Epidermal melanocyte (primary cell): ENCODE data around the gene DNAJA3.
A peak's percentile ranks its signal among the peaks of the same experiment; 100 is the strongest.

Experiments
- DNase-seq: peaks from one replicate; pipeline ENCODE4 v3.0.0; 2011; ENCODE audit warnings: low spot score; ENCODE audit not compliant: insufficient read length

DNAJA3 gene

DNA sequence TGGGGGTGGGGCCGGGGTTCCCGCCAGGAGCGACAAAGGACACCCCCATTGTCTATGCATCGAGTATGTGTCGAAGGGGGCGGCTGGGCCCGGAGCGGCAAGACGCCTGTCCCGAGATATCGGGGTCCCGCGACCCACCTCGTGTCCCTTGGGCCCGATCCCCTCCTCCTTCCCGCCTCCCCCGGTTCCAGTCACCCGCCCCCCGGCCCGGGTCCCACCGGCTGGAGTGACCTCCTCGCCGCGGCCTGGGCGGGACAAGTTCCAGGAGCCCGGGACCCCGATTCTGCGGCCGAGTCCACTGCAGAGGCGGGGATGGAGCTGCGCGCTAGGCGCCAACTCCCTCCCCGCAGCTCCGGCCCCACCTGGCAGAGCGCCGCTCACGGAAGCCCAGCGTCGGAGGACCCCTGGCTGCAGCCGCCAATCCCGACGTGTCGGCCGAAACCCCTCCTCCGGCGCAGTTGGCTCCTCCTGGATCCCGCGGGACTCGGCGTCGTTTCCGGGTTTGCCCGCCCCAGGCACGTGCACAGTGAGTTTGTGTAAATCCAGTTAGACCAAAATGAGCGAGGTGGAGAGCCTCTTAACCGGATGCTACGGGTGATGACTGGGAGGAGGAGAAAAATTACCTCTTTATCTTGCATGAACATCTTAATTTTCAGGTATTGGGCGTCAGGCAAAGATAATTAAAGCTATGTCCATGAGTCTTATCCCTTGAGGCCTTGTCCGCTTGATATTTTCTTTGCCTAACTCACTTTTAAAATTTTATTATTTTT is 48.7 kb downstream of the DNAJA3 start, which contains the start of gene NMRAL1:
Gene NMRAL1, minus strand, starts transcription at position 434 of the 770 bp plus-strand sequence. CDS start 493 bp downstream, outside the sequence.
- peak; percentile 77 for DNase-seq

- peak; percentile 85 for DNase-seq
Observed at GRCh38 chr16:4475880-4476788, 50.5 kb downstream of the DNAJA3 start, which contains the start of gene HMOX2. Gene HMOX2, plus strand, starts transcription at chr16:4476398. Its CDS starts 29,127 bp downstream, at chr16:4505525.

GRCh38 chr16:4477966-4478365 is 52.3 kb downstream of the DNAJA3 start:
- no peak for DNase-seq

GRCh38 chr16:4481526-4481925 is 55.9 kb downstream of the DNAJA3 start:
- no peak for DNase-seq

DNA sequence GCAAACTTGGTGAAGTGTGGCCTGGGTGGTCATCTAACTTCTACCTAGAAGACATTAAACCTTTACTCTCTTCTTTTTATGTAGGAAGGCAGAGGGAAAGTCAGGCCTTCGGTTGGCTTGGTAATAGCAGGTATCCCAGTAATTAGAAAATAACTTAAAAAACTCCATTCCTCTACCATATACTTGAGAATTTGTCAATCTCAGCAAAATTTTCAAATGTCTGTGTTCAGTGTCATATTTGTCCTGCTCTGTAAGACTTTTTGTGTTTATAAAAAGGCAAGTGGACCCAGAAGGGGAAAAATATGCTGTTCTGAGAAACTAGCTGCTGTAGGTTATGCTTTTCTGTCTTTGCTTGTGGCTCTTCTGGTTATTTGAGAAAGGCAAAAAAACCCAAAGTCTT is 56.3 kb downstream of the DNAJA3 start:
- DNase-seq: no peak

DNA sequence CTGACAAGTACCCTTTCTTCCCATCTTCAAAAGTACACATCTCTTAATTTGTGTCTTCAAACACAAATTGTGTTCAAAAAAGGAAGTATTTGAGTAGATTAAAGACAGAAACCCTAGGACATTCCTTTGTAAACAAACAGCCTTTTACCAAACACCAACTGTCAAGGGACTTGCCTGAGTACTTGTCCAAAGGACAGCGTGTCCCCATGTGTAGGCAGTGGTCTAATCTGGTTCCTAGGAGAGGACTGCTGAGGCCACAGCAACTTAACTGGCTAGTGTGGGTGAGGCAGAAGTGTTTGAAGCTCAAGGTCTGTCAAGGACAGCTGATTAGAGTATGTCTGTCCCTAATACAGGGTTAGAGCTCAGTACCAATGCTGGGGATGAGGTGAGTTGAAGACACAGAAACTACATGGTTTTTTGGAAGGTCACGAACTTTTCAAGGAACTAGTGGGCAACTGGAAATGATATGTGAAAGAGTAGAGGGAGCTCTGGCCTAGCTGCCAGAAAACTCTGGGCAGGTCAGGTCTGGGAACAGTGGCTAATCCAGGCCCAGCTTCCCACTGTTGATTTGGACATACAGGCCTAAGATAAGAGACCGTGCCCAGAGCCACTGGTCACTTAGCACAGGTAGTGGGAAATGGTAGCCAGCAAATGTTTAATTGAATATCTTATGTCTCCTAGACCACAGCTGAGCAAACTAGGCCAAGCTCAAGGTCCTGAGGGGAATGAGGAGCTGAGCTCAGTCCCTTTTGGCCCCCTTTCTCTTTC is 60.6 kb downstream of the DNAJA3 start:
- DNase-seq: no peak

GRCh38 chr16:4487955-4488498 is 62.4 kb downstream of the DNAJA3 start:
- no peak for DNase-seq

GRCh38 chr16:4488499-4488967 is 62.9 kb downstream of the DNAJA3 start:
- no peak for DNase-seq

DNA sequence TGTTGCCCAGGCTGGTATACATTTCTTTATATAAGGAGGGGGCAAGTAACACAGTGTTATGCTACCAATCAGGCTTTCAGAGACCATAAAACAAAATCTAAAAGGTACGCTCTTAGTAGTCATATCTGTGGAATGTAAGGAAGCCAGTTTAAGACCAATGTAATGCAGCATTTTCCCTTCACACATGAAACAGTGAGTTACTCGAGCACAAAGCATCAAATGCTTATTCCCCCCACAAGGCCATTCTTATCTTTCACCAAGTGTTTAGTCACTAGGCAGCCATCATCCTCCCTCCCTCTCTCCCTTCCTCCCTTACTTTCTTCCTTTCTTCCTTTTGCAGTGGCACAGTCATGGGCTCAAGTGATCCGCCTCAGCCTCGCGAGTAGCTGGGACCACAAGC is 63.4 kb downstream of the DNAJA3 start:
- no peak for DNase-seq

- DNase-seq: no peak
Observed at GRCh38 chr16:4491898-4492297, 66.2 kb downstream of the DNAJA3 start.

- no peak for DNase-seq
Observed at GRCh38 chr16:4494746-4495490, 69.2 kb downstream of the DNAJA3 start.

GRCh38 chr16:4495766-4496165 is 70.1 kb downstream of the DNAJA3 start:
- no peak for DNase-seq

DNA sequence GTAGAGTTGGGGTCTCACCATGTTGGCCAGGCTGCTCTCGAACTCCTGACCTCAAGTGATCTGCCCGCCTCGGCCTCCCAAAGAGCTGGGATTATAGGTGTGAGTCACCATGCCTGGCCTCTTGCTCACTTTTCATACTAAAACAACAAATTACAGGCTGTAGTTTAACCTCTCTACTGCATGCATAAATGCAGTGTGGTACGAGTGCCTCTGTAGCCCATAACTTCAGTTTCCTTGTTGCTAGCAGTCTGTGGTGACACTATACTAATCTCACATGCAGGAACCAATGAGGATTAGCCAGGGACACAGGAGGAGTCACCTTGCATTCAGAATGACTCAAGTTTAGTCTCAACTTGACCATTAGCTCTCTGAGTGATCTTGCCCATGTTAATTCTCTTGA is 70.6 kb downstream of the DNAJA3 start:
- no peak for DNase-seq

GRCh38 chr16:4498546-4499195 is 73.0 kb downstream of the DNAJA3 start:
- DNase-seq: no peak

- no peak for DNase-seq
Observed at GRCh38 chr16:4499196-4499555, 73.5 kb downstream of the DNAJA3 start.

DNA sequence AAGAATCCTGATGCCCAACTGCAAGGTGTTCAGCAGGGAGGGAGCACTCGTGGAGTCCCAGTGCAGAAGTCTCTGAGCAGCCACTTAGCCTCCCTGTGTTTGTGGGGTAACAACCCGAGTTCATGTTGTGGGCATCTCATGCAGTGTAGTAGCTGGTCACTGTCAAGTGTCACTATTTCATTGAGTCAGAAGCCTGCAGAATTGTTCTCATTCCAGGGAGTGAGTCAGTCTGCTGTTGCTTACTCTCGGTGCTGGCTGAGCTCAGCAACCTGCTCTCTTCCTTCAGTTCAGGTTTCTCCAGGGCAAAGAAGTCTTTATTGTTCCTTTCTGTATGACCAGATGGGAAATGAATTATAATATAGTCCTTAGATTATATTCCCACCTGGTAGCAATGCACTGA is 74.6 kb downstream of the DNAJA3 start:
- peak; percentile 73 for DNase-seq

- DNase-seq: no peak
Observed at GRCh38 chr16:4501071-4501478, 75.4 kb downstream of the DNAJA3 start.

DNA sequence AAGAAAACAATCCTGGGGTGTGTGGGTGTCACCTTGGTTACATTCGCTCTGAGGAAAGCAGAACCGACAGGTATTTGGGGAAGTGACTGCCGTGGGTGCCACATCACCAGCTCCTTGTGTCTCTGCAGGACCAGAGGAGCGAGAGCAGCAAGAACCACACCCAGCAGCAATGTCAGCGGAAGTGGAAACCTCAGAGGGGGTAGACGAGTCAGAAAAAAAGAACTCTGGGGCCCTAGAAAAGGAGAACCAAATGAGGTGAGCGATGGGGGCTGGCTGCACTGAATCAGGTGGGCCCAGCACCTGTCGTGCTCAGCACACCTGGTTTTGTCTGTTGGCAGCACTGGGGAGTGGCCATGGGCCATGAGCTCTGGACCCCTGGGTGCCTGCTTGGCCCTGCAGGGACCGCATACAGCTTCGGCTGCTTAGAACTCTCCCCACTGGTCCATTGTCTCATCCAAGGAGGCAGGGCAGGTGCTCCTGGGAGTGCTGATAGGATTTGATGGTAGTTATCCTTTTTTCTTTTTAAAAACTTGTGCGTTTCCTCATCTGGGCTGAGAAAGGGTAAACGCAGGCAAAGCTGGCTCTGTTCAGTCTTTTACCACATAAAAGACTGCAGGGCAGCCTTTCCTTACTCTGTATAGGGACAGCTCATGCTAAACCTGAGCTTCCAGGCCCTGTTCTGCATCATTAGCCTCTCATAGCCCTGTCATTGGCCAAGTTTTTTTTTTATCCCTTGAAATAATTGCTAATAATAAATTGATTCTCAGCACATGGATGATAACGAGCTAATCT is 79.9 kb downstream of the DNAJA3 start:
- DNase-seq: no peak
